ENCODE measurements around the gene EPS8L2. TPM values are rescaled to one million over a fixed set of nuclear protein-coding genes. Genes with fewer than 3 reads are reported as not detected.
A peak's percentile ranks its signal among the peaks of the same experiment; 100 is the strongest.

EPS8L2 gene
- total RNA-seq, 1 donor from 2014 or later: 35.6 TPM

DNA sequence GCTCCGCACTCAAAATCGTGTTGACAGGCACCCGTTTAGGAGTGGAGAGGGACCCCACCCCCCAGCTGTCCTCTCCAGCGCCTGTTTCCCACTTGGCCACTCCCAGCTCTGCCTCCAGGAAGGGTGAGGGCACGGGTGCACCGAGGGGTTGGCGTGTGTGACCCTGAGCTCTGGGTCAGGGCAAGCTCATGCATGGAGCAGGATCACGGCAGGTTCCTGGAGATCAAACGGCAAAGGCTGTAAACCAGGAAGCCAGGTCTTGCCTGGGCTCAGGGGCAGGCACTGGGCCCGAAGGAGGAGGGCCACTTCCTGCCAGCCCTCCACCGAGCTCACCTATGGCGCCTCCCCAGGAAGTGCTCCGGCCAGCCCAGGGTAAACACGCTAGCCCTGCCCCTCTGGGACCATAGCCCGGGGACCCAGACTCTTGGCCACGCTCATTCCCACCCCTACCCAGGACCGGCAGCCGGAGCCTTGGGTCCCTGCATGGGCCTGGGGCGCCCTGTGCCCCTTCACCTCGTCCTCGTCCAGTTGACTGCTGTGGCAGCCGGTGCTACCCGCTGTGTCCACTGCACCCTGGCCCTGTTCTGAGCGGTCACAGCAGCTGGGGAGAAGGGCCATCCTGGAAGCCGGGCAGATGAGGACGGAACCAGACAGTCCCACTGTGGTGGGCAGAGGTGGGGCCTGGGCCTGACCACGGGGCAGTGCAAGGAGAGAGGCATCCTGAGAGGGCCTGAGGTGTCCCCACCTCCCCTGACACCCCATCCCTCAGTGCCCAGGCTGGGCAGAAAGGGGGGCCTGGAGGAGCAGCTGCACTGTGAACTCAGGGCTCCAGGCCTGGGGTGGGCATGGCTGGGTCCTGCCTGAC lies 1.0 kb upstream of the EPS8L2 start:
- DNase-seq: no peak

DNA sequence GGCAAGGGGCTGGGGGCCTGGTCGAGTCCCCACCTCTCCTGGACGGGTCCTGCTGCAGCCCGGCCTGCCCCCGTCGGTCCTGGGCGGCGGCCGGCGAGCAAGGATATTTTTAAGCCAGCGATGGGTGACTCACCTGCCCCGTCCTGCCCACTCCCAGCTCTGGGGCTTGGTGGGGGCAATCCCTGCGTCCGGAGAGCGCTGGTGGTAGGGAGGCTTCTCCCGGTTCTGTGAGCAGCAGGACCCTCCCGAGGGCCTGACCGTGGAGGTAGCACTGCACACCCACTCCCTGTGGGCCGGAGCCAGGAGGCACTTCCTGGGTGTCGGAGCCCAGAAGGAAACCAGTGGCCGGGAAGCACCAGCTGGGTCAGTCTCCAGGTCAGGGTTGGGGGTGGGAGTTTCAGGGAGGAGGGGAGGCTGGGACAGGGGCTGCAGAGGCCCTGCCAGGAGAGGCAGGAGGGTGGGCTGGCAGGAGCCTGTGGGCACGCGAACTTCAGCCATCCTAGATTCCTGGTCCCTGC lies 467 bp downstream of the EPS8L2 start:
- DNase-seq: no peak

GRCh38 chr11:706957-707816 lies 1.2 kb downstream of the EPS8L2 start:
- DNase-seq: no peak

- DNase-seq: no peak
Observed at GRCh38 chr11:707817-708420, 1.9 kb downstream of the EPS8L2 start.

DNA sequence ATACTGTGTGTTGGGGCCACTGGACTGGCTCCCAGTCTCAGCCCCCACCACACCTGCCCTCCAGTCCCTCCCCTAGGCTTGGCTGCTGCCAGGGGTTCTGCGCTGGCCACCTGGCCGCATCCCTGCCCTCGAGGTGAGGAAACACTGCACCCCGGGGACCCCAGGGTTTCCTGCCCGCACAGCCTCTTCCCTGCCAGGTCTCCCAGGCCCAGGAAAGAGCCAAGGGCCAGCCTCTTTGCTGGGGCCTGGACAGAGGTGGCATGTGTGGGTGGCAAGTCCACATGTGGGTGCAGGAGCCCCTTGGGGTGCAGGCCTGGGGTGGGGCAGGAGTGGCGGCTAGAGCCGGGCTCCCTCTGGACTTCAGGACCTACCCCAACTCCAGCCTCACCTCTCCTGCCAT lies 2.5 kb downstream of the EPS8L2 start:
- DNase-seq: no peak

DNA sequence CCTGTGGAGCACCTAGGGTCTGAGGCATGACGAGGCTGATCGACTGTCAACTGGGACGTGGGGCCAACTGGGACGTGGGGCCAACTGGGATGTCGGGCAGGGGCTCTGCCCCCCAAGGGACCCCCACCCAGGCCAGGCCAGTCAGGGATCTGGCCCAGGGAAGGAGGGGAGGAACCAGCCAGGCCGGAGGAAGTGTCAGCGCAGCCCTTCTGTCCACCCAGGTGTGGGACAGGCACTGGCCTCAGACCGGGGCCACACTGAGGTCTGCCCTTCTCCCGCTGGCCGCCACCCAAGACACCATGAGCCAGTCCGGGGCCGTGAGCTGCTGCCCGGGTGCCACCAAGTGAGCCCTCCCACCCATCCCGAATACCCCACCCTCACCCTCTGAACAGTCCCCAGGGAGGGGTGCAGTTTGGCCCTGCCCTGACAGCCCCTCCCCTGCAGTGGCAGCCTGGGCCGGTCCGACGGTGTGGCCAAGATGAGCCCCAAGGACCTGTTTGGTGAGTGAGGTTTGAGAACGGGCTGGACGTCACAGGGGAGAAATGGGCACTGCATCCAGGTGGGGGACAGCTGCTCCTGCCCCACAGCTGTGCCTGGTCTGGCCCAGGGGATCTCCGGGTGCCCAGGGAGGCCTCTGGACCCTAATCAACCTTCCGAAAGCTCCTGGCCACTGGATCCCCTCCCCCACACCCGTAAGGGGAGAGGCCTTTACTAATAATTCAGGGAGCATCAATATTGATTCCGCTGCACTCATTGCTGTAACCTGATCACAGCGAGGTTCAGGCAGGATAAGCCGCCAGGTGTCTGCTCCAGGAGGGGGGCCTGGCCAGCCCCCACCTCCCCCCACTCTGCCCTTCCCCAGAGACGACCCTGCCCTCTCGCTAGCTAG lies 3.3 kb downstream of the EPS8L2 start:
- DNase-seq: no peak

DNA sequence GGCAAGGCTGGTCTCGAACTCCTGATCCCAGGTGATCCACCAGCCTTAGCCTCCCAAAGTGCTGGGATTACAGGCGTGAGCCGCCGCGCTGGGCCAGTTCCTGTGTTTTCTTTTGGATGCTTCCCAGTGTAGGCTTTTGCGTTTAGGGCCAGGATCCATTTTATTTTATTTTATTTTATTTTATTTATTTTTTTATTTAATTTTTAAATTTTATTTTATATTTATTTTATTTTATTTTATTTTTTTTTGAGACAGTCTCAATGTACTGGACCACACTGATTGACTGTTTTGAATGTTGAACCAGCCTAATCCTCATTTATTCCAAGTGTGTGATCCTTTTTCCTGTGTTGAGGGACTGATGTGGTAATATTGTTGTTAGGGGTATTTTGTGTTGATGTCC lies 8.4 kb downstream of the EPS8L2 start:
- no peak for DNase-seq

- no peak for DNase-seq
Observed at GRCh38 chr11:719214-720016, 13.4 kb downstream of the EPS8L2 start.

- no peak for DNase-seq
Observed at GRCh38 chr11:720017-720641, 14.1 kb downstream of the EPS8L2 start.

DNA sequence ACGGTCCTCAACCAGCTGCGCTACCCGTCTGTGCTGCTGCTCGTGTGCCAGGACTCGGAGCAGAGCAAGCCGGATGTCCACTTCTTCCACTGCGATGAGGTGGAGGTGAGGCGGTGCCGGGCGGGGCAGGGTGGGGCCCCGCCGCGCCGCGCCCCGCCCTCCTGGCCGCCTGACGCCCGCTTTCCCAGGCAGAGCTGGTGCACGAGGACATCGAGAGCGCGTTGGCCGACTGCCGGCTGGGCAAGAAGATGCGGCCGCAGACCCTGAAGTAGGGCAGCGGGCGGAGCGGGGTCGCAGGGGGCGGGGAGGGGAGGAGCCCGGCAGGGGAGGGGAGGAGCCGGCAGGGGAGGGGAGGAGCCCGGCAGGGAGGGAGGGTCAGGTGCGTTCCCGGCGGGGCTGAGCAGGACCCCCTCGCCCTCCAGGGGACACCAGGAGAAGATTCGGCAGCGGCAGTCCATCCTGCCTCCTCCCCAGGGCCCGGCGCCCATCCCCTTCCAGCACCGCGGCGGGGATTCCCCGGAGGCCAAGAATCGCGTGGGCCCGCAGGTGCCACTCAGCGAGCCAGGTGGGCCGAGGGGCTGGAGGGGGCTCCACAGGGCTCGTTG lies 14.7 kb downstream of the EPS8L2 start:
- no peak for DNase-seq

GRCh38 chr11:721247-721740 lies 15.3 kb downstream of the EPS8L2 start:
- DNase-seq: no peak

- DNase-seq: no peak
Observed at GRCh38 chr11:721741-722345, 15.8 kb downstream of the EPS8L2 start.

DNA sequence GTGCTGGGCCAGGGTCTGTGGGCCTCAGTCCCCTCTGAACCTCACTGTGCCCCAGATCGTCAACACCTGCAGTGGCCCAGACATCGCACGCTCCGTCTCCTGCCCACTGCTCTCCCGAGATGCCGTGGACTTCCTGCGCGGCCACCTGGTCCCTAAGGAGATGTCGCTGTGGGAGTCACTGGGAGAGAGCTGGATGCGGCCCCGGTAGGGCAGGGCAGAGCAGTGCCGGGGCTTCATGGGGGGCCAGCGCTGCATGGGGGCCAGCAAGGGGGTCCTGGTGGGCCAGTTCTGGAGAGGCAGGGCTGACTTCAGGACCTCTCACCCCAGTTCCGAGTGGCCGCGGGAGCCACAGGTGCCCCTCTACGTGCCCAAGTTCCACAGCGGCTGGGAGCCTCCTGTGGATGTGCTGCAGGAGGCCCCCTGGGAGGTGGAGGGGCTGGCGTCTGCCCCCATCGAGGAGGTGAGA lies 16.3 kb downstream of the EPS8L2 start:
- no peak for DNase-seq

DNA sequence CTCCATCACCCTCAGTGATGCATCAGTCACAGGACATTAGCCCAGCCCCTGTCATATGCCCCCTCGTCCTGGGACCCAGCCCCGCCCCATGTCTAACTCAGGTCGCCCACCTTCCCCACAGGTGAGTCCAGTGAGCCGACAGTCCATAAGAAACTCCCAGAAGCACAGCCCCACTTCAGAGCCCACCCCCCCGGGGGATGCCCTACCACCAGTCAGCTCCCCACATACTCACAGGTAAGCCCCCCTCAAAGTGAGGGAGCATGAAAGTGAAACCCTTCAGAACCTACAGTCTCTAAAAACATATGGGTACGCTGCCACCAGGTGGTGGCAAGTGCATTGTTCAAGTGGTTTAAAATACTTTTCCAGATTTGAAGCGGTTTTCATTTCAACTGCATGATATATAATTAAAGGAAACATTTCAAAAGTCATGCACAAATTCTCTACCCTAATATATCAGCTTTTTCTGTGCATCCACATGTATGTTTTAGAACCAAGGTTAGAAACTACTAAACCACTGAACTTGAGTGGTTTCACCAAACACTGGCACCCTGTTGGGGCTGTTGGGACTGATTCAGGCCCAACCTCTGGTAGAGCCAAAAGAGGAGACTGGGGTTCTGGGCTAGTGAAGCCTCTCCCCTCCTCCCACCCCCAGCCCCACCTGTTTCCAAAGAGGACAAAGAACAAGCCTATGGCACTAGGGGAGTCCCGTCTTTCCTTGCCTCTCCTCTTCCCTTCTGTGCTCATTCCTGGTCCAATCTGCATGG lies 17.3 kb downstream of the EPS8L2 start:
- DNase-seq: peak; percentile 17

GRCh38 chr11:724049-724777 lies 18.2 kb downstream of the EPS8L2 start:
- DNase-seq: no peak

DNA sequence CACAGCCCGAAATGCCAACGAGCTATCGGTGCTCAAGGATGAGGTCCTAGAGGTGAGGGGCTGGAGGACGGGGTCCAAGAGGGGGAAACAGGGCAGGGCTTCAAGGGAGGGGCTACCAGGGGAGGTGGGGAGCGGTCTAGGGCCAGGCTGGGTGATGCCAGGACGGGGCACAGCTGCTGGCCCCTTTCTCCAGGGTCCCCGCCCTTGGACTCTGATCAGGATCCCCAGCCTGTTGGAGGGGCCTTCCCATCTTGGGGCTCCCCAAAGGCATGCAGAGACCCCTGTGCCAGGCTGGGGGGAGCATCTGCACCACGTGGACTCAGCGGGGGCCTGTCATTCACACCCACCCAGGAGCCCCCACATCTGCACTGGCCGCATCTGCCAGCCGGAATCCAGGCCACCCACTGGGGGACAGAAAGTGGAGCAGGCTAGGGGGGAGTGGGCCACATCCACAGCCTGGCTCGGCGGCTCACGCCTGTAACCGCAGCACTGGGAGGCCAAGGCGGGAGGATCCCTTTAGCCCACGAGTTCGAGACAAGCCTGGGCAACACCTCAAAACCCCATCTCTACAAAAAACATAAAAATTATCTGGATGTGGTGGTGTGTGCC lies 18.9 kb downstream of the EPS8L2 start:
- DNase-seq: no peak

DNA sequence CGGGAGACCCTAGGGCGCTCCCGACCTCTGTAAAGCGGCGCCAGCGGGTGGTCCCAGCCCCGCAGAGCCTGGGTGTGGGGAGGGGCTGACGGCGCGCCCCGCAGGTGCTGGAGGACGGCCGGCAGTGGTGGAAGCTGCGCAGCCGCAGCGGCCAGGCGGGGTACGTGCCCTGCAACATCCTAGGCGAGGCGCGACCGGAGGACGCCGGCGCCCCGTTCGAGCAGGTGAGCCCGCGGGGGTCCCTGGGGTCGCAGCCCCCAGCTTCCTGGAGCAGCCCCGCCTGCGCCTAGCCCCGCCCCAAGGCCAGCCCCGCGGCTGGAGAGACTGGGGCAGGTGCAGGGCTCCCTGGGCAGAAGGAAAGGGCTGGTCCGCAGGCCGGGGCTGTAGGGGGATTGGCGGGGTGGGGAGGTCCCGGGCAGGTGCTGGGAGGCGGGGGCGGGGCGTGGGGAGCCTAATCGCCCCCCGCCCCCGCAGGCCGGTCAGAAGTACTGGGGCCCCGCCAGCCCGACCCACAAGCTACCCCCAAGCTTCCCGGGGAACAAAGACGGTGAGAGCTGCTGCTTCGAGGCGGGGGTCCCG lies 19.7 kb downstream of the EPS8L2 start:
- DNase-seq: no peak

Data from skin of body (tissue), 2 donors.